Activated CD4-positive, alpha-beta T cell treated with anti-CD3 and anti-CD28 coated beads, Interleukin-2, amount 10 ng/mL, durations not matched to agents 24 days and 14 days (primary cell): ENCODE data around the gene CDK11B. TPM values are rescaled to one million over a fixed set of nuclear protein-coding genes. Genes with fewer than 3 reads are reported as not detected.

Experiments used
- DNase-seq: peaks from one replicate; pipeline ENCODE4 v3.0.0; 2022
- H3K27ac Mint-ChIP-seq: one replicate; pipeline ENCODE4 v1.8.0; 2022; ENCODE audit warnings: mild to moderate bottlenecking, mixed read lengths
- H3K27me3 Mint-ChIP-seq: one replicate; pipeline ENCODE4 v1.8.0; 2022; ENCODE audit warnings: mixed read lengths
- H3K36me3 Mint-ChIP-seq: one replicate; pipeline ENCODE4 v1.8.0; 2022; ENCODE audit warnings: low read depth, mild to moderate bottlenecking, mixed read lengths
- H3K4me1 Mint-ChIP-seq: one replicate; pipeline ENCODE4 v1.8.0; 2021; ENCODE audit warnings: mixed read lengths
- H3K4me3 Mint-ChIP-seq: one replicate; pipeline ENCODE4 v1.8.0; 2022; ENCODE audit warnings: mild to moderate bottlenecking, moderate library complexity, mixed read lengths
- H3K9me3 Mint-ChIP-seq: one replicate; pipeline ENCODE4 v1.8.0; 2021; ENCODE audit warnings: mixed read lengths
- intact Hi-C: fragments of 100-400 bp; cut with micrococcal nuclease; formaldehyde crosslinking; loops from one replicate; pipeline ENCODE4 v1.15.1; 2023
- total RNA-seq: library from RNA; stranded (reverse); gene quantifications from 2 replicates; pipeline ENCODE4 v1.2.3, GENCODE V29; 2022

CDK11B gene
- total RNA-seq, 1 donor from 2014 or later = 38.0 TPM

DNA sequence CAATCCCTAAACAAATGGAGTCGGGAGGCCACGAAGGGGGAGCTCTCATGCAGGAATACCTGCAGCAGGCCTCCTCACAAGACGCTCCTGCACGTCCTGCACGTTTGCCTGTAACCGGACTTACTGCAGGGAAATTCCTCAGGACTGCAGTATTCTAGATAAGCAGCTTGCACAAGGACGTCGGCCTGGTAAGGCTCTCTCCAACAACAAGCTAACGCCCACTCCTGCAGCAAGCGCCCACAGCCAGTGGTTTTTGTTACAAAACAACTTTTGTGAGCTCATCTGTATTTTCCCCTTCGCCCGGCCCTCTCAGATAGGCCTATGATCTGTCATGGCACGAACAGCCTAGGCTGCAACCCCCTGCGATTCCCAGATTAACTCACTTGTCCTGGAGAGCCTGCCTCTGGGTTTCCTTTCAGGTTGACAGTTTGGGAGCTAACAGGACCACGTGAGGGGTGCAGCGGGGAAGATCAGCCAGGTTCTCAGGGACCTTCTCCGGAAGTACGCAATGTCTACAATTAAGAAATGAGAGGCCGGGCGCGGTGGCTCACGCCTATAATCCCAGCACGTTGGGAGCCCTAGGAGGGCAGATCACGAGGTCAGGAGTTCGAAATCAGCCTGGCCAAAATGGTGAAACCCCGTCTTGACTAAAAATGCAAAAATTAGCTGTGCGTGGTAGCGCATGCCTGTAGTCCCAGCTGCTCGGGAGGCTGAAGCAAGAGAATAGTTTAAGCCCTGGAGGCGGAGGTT is 44.4 kb downstream of the CDK11B start:
- Mint-ChIP-seq H3K4me3 (peak overlapping the region; percentile 96), H3K27ac (peak overlapping the region; percentile 98), H3K9me3 (no peaks in the 10 kb centered on the region), H3K36me3 (peaks cover 9% of the 10 kb centered on the region), H3K4me1 (peaks cover 30% of the 10 kb centered on the region), H3K27me3 (no peaks in the 10 kb centered on the region)
- DNase-seq = peak; percentile 87
- intact Hi-C loops = loop anchor here (2.0 kb wide), 1 partner anchor 44 kb away; the partner anchor contains the start of gene CDK11B

DNA sequence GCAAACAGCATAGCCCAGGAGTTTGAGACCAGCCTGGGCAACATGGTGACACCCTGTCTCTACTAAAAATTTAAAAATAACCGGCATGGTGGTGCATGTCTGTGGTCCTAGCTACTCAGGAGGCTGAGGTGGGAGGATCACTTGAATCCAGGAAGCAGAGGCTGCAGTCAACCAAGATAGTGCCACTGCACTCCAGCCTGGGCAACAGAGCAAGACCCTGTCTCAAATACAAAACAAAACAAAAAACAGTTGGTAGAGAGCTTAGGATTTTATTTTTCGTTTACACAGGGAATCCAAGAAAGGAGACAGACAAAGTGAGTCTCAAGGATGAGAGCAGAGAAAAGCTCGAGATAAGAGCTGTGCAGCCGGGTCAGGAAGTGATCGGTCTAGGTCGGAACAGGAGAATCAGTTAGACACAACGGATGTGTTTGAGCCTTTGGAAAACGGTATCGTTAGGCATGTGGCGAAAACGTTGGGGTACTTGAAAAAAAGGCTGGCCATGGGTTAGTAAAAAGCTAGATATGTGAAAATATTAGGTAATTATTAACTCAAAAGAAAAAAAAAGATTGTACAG is 45.2 kb downstream of the CDK11B start:
- DNase-seq = peak; percentile 56
- peak overlapping the region; percentile 96 for H3K4me3 Mint-ChIP-seq
- H3K27ac Mint-ChIP-seq = peak overlapping the region; percentile 98
- H3K27me3 Mint-ChIP-seq = no peaks in the 10 kb centered on the region
- H3K36me3 Mint-ChIP-seq = peaks cover 9% of the 10 kb centered on the region
- H3K9me3 Mint-ChIP-seq = no peaks in the 10 kb centered on the region
- intact Hi-C loops = loop anchor here (2.0 kb wide), 1 partner anchor 45 kb away; the partner anchor contains the start of gene CDK11B
- H3K4me1 Mint-ChIP-seq = peaks cover 30% of the 10 kb centered on the region

- no peak overlapping the region for H3K4me3 Mint-ChIP-seq
- intact Hi-C loops = no loop called here
- H3K27ac Mint-ChIP-seq = peak overlapping the region; percentile 9
- H3K36me3 Mint-ChIP-seq = peaks cover 9% of the 10 kb centered on the region
- no peaks in the 10 kb centered on the region for H3K27me3 Mint-ChIP-seq
- no peak for DNase-seq
- H3K4me1 Mint-ChIP-seq = peaks cover 27% of the 10 kb centered on the region
- H3K9me3 Mint-ChIP-seq = no peaks in the 10 kb centered on the region
These were observed 46.8 kb downstream of the CDK11B start for GRCh38 chr1:1612104-1612400.

- H3K4me3 Mint-ChIP-seq = no peak overlapping the region
- no peak overlapping the region for H3K27ac Mint-ChIP-seq
- DNase-seq = no peak
- H3K27me3 Mint-ChIP-seq = no peaks in the 10 kb centered on the region
- H3K36me3 Mint-ChIP-seq = peaks cover 9% of the 10 kb centered on the region
- peaks cover 27% of the 10 kb centered on the region for H3K4me1 Mint-ChIP-seq
- H3K9me3 Mint-ChIP-seq = no peaks in the 10 kb centered on the region
- intact Hi-C loops = no loop called here
These were observed 48.0 kb downstream of the CDK11B start for GRCh38 chr1:1610796-1611195.

DNA sequence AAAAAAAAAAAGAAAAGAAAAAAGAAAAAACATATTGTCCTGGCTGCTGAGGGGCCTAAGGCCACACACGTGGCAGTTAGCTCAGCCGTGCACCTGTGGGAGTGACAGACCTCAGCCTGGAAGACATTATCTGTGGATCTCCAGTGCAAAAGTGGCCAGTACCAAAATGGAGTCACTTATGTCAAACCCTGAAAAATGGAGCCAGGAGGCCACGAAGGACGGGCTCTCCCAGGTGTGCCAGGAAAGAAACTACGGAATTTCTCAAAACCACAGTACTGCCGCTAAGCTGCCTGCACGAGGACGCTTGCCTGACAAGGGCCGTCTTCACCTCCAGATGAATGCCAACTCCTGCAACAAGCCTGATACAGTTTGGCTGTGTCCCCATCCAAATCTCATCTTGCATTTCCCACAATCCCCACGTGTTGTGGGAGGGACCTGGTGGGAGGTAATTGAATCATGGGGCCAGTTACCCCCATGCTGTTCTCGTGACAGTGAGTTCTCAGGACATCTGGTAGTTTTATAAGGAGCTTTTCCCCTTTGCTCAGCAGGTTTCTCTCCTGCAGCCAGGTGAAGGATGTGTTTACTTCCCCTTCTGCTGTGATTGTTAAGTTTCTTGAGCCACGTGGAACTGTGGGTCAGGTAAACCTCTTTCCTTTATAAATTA is 48.9 kb downstream of the CDK11B start:
- H3K36me3 Mint-ChIP-seq = peaks cover 9% of the 10 kb centered on the region
- intact Hi-C loops = no loop called here
- no peak for DNase-seq
- no peak overlapping the region for H3K4me3 Mint-ChIP-seq
- H3K27me3 Mint-ChIP-seq = no peaks in the 10 kb centered on the region
- H3K9me3 Mint-ChIP-seq = no peaks in the 10 kb centered on the region
- peaks cover 26% of the 10 kb centered on the region for H3K4me1 Mint-ChIP-seq
- H3K27ac Mint-ChIP-seq = no peak overlapping the region

- Mint-ChIP-seq H3K4me3 (no peak overlapping the region), H3K4me1 (peaks cover 8% of the 10 kb centered on the region), H3K27me3 (no peaks in the 10 kb centered on the region), H3K36me3 (no peaks in the 10 kb centered on the region), H3K27ac (no peak overlapping the region), H3K9me3 (no peaks in the 10 kb centered on the region)
- intact Hi-C loops = no loop called here
- no peak for DNase-seq
These were observed 52.6 kb downstream of the CDK11B start for GRCh38 chr1:1606232-1606631.

DNA sequence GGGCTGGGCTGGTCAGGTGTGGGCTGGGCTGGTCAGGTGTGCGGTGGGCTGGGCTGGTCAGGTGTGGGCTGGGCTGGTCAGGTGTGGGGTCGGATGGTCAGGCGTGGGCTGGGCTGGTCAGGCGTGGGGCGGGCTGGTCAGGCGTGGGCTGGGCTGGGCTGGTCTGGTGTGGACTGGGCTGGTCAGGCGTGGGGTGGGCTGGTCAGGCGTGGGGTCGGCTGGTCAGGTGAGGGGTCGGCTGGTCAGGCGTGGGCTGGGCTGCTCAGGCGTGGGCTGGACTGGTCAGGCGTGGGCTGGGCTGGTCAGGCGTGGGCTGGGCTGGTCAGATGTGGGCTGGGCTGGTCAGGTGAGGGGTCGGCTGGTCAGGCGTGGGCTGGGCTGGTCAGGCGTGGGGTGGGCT is 53.1 kb downstream of the CDK11B start:
- no peak overlapping the region for H3K4me3 Mint-ChIP-seq
- H3K27me3 Mint-ChIP-seq = no peaks in the 10 kb centered on the region
- H3K27ac Mint-ChIP-seq = no peak overlapping the region
- no peaks in the 10 kb centered on the region for H3K36me3 Mint-ChIP-seq
- no peaks in the 10 kb centered on the region for H3K9me3 Mint-ChIP-seq
- intact Hi-C loops = no loop called here
- no peak for DNase-seq
- peaks cover 7% of the 10 kb centered on the region for H3K4me1 Mint-ChIP-seq

- H3K4me3 Mint-ChIP-seq = no peak overlapping the region
- peak; percentile 59 for DNase-seq
- H3K9me3 Mint-ChIP-seq = no peaks in the 10 kb centered on the region
- peak overlapping the region; percentile 51 for H3K27ac Mint-ChIP-seq
- no peaks in the 10 kb centered on the region for H3K36me3 Mint-ChIP-seq
- intact Hi-C loops = no loop called here
- H3K27me3 Mint-ChIP-seq = no peaks in the 10 kb centered on the region
- peaks cover 6% of the 10 kb centered on the region for H3K4me1 Mint-ChIP-seq
These were observed 53.7 kb downstream of the CDK11B start for GRCh38 chr1:1605034-1605591.

DNA sequence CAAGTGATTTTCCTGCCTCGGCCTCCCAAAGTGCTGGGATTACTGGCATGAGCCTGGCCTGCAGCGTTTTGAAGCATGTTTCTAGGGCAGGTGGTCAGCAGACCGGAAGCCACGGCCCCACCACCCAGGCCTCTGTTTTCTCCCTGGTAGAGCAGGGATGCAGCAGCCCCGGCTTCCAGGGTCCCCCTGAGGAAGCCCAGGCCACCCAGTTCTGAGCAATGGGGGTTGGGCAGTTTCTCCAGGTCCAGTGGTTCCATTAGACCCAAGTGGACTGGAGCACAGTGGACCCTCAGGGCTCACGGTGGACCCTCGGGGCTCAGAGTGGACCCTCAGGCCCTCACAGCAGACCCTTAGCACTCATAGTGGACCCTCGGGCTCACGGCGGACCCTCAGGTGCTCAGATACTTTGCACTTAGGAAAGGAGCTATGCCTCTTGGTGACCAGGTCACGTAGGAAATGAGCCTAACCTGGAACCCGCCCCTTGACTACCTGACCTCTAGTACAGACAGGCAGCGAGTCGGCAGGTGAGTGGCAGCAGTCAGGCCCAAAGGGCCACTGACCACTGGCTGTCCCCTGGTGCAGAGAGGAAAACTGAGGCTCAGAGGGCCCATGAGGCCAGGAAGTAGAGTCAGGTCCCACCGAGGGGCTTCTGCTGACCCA is 54.3 kb downstream of the CDK11B start:
- H3K4me3 Mint-ChIP-seq = no peak overlapping the region
- no peaks in the 10 kb centered on the region for H3K9me3 Mint-ChIP-seq
- H3K4me1 Mint-ChIP-seq = peaks cover 6% of the 10 kb centered on the region
- H3K36me3 Mint-ChIP-seq = no peaks in the 10 kb centered on the region
- intact Hi-C loops = no loop called here
- no peak for DNase-seq
- H3K27ac Mint-ChIP-seq = peak overlapping the region; percentile 51
- no peaks in the 10 kb centered on the region for H3K27me3 Mint-ChIP-seq

DNA sequence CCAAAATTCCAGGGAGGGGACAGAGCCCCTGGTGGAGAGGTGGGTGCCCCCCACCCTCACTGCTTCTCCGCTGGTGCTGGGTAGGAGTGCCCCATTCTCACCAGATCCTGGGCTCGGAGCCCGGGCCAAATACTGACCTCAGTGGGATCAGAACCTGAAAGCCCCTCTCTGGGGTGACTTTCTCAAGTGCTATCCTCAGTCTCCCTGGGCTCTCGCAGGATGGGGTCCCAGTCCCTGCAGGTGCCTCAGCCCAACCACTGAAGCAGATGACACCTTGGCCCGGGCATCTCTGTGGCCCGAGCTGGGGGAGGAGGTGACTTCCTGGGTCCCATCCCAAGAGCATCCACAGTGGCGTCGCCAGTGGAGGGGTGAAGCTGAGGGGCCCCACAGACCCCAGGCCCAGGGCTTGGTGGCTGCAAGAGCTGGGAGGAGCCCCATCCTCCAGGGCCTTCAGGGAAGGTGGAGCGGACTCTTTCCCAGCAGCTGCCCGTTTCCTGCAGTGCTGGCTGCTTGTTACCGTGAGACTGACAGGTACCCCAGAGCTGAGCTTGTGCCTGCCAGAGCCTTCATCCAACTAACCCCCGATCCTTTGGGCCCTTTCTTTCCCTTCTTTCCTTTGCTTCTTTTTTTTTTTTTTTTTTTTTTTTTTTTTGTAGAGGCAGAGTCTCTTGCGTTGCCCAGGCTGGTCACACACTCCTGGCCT is 55.0 kb downstream of the CDK11B start:
- Mint-ChIP-seq H3K4me1 (peaks cover 9% of the 10 kb centered on the region), H3K9me3 (no peaks in the 10 kb centered on the region), H3K27ac (peak overlapping the region; percentile 62), H3K27me3 (peaks cover 2% of the 10 kb centered on the region), H3K36me3 (no peaks in the 10 kb centered on the region), H3K4me3 (no peak overlapping the region)
- DNase-seq = peak; percentile 58
- intact Hi-C loops = no loop called here

DNA sequence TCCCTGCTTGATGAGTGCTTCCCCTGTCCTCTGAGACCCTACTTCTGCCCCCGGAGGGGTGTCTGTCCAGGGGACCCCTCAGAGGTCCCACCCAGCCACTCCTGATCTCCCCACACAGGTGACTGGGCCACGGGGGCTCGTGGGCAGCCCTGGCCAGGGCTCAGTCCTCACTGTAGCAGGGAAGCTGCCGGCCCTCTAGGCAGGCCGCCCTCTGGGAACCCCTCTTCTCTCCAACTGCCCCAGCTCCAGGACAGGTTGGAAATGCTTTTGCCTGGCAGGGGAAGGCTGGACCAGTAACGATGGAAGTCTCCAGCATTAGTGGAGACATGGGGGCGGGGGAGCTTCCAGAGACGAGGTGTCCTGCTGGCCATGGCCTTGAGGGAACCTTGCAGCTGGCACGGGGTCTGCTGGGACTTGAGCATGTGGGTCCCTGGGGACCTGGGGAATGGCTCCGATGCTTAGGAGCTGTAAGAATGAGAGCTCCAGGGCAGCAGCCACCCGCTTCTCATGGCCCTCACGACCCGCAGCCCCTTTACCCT is 55.8 kb downstream of the CDK11B start:
- Mint-ChIP-seq H3K36me3 (no peaks in the 10 kb centered on the region), H3K4me3 (no peak overlapping the region), H3K27me3 (peaks cover 5% of the 10 kb centered on the region), H3K9me3 (no peaks in the 10 kb centered on the region), H3K4me1 (peaks cover 12% of the 10 kb centered on the region), H3K27ac (no peak overlapping the region)
- intact Hi-C loops = no loop called here
- DNase-seq = peak; percentile 56

DNA sequence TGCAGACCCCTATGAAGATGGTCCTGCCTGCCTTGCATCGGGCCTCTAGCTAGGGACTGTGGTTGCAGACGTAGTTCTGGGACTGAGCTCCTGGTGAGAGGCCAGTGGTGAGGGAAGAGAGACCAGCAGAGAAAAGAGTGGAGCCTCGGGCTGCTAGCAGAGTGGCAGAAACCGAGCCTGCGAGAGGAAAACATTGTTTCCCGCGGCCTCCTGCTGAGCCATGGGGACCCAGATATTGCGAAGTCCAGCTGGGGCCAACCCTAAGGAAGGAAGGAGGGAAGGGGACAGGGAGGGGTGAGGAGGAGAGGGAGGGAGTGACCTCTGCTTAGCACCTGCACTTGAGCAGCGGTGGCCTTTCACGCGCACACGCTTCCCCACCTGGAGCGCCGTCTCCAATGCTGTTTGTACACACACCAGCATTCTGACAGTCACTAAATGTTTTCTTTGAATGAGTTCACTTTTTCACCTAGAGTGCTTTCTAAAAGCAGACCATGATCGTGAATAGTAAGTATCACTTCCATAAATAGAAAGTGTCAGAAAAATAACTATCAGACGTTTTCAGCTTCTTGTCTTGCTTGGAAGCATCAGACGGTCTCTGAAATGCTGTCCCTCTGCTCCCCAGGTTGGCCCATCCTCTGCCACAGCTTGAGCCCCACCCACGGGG is 56.4 kb downstream of the CDK11B start:
- H3K36me3 Mint-ChIP-seq = no peaks in the 10 kb centered on the region
- peaks cover 9% of the 10 kb centered on the region for H3K27me3 Mint-ChIP-seq
- no peak overlapping the region for H3K4me3 Mint-ChIP-seq
- no peak overlapping the region for H3K27ac Mint-ChIP-seq
- H3K4me1 Mint-ChIP-seq = peaks cover 14% of the 10 kb centered on the region
- intact Hi-C loops = no loop called here
- H3K9me3 Mint-ChIP-seq = no peaks in the 10 kb centered on the region
- DNase-seq = no peak
